ENCODE results near the gene PTX4.
"Not testable (repeated sequence)": the region's sequence is repeated elsewhere in the genome, so short reads cannot be mapped to it uniquely, and the experiment has no call there.

The PTX4 gene

DNA sequence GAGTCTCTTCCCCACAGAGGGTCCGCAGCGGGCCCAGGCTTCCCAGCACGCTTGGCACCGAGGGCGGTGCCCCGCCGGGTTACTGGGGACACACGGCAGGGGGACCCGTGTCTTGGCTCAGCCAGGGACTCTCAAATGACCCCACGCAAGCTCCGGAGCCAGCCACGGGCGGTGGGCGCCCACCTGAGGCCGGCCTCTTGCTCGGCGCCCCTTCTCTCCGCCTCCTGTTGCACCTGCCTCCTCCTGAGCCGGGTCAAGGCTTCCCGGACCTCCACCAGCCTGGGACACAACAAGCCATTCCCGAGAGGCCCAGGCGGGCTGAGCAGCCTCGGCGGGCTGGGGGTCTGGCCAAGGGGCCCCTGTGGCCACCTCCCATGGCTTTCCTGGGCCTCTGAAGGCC lies 46.0 kb downstream of the PTX4 start:
- DNase-seq = no peak

- no peak for DNase-seq
These were observed 47.3 kb downstream of the PTX4 start for GRCh38 chr16:1441391-1441829.

GRCh38 chr16:1439699-1440074 lies 49.1 kb downstream of the PTX4 start:
- DNase-seq = not testable (repeated sequence)

DNA sequence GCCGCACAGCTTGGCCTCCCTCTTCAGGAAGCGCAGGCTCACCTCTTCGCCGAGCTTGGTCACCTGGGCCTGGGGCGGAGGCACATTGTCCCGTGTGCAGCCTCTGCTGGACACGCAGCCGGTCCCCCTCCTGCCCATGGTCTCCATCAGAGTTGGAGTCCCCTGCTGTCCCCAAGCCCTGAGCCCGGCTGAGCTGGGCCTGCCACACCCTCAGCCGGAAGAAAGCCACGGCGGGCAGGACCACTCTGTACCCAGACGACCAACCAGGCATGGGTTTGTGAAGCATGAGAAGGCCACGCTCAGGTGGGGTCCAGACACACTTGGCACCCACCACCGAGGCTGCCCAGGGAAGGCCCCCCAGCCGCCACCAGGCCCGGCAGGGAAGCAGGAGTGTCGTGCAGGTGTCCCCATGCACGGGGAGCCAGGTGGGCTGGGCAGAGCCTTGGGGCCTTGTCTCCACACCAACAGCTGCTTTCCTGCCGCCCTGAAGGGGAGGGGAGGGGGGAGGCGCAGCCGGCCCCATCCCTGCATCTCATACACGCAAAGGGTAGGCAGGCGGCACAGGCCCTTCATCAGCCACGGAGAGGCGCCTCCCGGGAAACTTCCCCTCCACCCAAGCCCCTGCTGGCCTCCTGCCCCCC lies 49.6 kb downstream of the PTX4 start:
- no peak for DNase-seq

DNA sequence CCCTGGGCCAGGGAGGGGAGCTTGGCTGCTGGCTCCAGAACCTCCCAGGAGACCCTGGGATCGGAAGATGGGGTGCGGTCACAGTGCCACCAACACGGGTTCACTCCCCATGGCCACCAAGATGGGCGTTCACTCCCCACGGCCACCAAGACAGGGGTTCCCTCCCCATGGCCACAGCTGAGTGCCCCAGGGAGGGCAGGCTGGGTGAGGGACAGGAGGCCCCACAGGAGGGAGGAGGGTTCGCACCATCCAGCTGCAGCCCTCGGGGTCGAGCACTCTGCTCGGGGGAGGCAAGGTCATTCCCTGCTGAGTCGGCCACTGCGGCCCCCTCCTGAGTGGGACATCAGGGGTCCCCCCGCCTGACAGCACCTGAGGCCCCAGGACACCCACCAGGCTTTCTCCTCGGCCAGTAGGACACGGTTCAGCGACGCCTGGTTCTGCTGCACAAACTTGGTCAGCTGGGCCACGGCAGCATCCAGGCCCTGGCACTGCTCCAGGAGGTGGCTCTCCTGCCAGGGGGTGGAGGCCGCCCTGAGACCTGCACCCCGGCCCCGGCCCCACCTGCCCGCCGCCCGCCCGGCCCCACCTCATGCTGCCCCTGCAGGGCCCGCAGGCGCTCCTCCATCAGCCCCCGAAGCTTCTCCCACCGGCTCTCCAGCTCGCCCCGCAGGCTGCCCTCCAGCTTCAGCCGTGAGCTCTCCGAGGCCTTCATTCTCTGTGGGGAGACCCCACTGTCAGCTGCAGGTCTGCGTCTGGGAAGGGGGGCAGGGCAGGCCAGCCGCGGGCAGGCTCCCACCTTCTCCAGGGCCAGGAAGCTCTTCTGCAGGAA lies 50.3 kb downstream of the PTX4 start:
- DNase-seq = no peak

DNA sequence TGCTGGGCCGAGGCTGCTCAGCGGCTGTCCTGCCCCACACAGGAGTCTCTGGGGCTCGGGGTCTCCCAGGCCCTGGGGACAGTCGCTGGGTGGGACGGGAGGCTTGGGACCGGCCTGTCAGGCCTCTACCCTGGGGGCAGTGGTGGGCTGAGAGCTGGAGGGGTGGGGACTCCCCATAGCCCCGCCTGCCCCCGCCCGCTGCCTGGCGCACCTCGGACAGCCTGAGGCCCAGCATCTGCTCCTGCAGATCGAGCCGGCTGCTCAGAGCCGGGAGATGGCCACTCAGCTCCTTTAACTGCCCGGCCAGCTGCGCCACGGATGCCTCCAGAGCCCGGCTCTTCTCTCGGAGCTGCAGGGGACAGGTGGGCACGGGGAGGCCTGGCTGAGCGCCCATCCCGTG lies 51.1 kb downstream of the PTX4 start:
- no peak for DNase-seq

- DNase-seq = no peak
These were observed 51.9 kb downstream of the PTX4 start for GRCh38 chr16:1436731-1437355.

DNA sequence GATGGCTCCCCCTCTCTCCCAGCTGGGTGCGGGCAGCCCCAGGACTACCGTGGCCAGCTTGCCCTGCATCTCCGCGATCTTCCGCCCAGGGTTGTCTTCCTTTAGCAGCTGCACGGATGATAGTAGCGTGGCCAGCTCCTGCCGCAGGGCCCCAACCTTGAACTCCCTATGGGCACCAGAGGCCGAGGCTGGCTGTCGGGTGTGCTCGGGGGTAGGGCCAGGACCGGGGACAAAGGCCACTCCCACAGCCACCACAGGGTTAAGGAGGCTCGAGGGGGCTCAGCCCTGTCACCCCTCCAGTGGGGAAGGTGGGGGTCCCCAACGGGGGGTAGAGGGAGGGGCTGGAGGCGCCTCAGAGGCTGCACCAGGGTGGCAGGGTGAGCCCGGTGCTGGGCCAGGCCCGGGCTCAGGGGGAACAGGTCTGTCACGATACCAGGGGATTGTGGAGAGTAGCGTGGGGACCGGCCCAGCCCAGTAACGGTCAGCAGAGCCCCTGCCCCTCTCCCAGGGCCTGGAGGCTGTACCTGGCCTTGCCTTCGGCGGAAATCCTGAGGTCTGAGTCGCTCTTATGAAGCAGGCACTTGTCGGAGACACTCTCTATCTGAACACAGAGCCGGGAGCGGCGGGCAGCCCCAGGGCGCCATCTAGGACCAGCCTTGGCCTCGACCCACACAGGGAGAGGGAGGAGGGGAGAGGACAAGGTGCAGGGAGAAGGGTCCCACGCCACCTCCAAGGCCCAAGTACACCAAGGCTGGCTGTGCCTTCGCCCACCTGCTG lies 52.6 kb downstream of the PTX4 start:
- no peak for DNase-seq

Data from T1000 (cell line).